ENCODE data around the gene CEP83. TPM values are rescaled to one million over a fixed set of nuclear protein-coding genes. Genes with fewer than 3 reads are reported as not detected.
"Not testable (repeated sequence)": the region's sequence is repeated elsewhere in the genome, so short reads cannot be mapped to it uniquely, and the experiment has no call there.

Gene CEP83
- total RNA-seq, 1 experiment from 2014 or later, result 26.2 TPM

GRCh38 chr12:94397401-94397800, 62.3 kb downstream of the CEP83 start:
- Mint-ChIP-seq H3K36me3 (peaks cover 49% of the 10 kb centered on the region), H3K9me3 (peaks cover 34% of the 10 kb centered on the region), H3K4me3 (no peak overlapping the region), H3K27ac (no peak overlapping the region), H3K27me3 (ENCODE audit: low read depth) (no peaks in the 10 kb centered on the region; the same call in 1 of the 2 replicates), H3K4me1 (no peaks in the 10 kb centered on the region)
- DNase-seq (ENCODE audit: low spot score) (no peak), ATAC-seq (no peak)
- CTCF ChIA-PET, result no interaction called here
- TF ChIP-seq TCF7 (CRISPR knock-in tag; IDR thresholded peaks at IDR 0.05; ENCODE audit: low read depth) (no peak), PREB (CRISPR knock-in tag; IDR thresholded peaks at IDR 0.05; ENCODE audit: borderline replicate concordance) (no peak), PRRX2 (CRISPR knock-in tag; IDR thresholded peaks at IDR 0.05) (no peak), ZNF396 (CRISPR knock-in tag; IDR thresholded peaks at IDR 0.05; ENCODE audit: borderline replicate concordance) (no peak), CDX4 (CRISPR knock-in tag; IDR thresholded peaks at IDR 0.05; ENCODE audit: borderline replicate concordance) (no peak)
- POLR2A ChIA-PET, result no interaction called here

GRCh38 chr12:94396014-94396413, 63.7 kb downstream of the CEP83 start:
- CTCF ChIA-PET; H3K27ac Mint-ChIP-seq; ATAC-seq; H3K4me3 Mint-ChIP-seq; DNase-seq (ENCODE audit: low spot score); H3K4me1 Mint-ChIP-seq; POLR2A ChIA-PET; H3K27me3 Mint-ChIP-seq (ENCODE audit: low read depth): not testable (repeated sequence)
- Mint-ChIP-seq H3K36me3 (peaks cover 49% of the 10 kb centered on the region), H3K9me3 (peaks cover 43% of the 10 kb centered on the region)

GRCh38 chr12:94390130-94390485, 69.6 kb downstream of the CEP83 start:
- H3K4me1 Mint-ChIP-seq, result peaks cover 9% of the 10 kb centered on the region
- peak overlapping the region; percentile 45; the same call in 1 of the 2 replicates for H3K4me3 Mint-ChIP-seq
- no peaks in the 10 kb centered on the region for H3K27me3 Mint-ChIP-seq (ENCODE audit: low read depth)
- ChIA-PET POLR2A (no interaction called here), CTCF (interaction anchor here (0.6 to 1.4 kb wide), 3 partner anchors 10 to 61 kb away, joined by 4 to 6 read pairs (median 6); no protein-coding TSS in a partner anchor)
- peaks cover 28% of the 10 kb centered on the region for H3K9me3 Mint-ChIP-seq
- peak; percentile 67 for ATAC-seq
- peaks cover 30% of the 10 kb centered on the region for H3K36me3 Mint-ChIP-seq
- no peak for TF ChIP-seq TEAD4 (CRISPR knock-in tag; IDR thresholded peaks at IDR 0.05)
- TF ChIP-seq ELF4 (CRISPR knock-in tag; IDR thresholded peaks at IDR 0.05; ENCODE audit: low read depth), result no peak
- no peak for DNase-seq (ENCODE audit: low spot score)
- peak overlapping the region; percentile 75 for H3K27ac Mint-ChIP-seq

- ATAC-seq, result peak; percentile 96
- Mint-ChIP-seq H3K27ac (peak overlapping the region; percentile 75; the same call in 1 of the 2 replicates), H3K36me3 (peaks cover 33% of the 10 kb centered on the region), H3K4me3 (peak overlapping the region; percentile 45), H3K9me3 (peaks cover 33% of the 10 kb centered on the region)
- peak; percentile 73 for DNase-seq (ENCODE audit: low spot score)
- ChIA-PET CTCF (interaction anchor here (0.6 to 1.4 kb wide), 3 partner anchors 9 to 60 kb away, joined by 4 to 6 read pairs (median 6); no protein-coding TSS in a partner anchor), POLR2A (interaction anchor here (0.6 kb wide), 1 partner anchor 719 kb away, joined by 4 read pairs; no protein-coding TSS in a partner anchor)
- 0 out of 2 replicates have a peak, but pooled peaks have one; percentile 64 for TF ChIP-seq ZNF281 (CRISPR knock-in tag; IDR thresholded peaks at IDR 0.05)
- TF ChIP-seq FOXP1 (CRISPR knock-in tag; IDR thresholded peaks at IDR 0.05; ENCODE audit: borderline replicate concordance), result peak; percentile 67; the same call in 1 of the 2 replicates
- TF ChIP-seq FOXP4 (CRISPR knock-in tag; IDR thresholded peaks at IDR 0.05), result peak; percentile 59
- peak; percentile 72; the same call in 1 of the 2 replicates for TF ChIP-seq FOXK1 (CRISPR knock-in tag; IDR thresholded peaks at IDR 0.05)
- not testable (repeated sequence) for H3K4me1 Mint-ChIP-seq; H3K27me3 Mint-ChIP-seq (ENCODE audit: low read depth)
Observed at GRCh38 chr12:94389482-94390129, 70.1 kb downstream of the CEP83 start.
